ENCODE results near the gene ZNF462. TPM values are rescaled to one million over a fixed set of nuclear protein-coding genes. Genes with fewer than 3 reads are reported as not detected.
"Not testable (repeated sequence)": the region's sequence is repeated elsewhere in the genome, so short reads cannot be mapped to it uniquely, and the experiment has no call there.

Gene ZNF462
- total RNA-seq, 1 donor from 2014 or later: 25.9 TPM

GRCh38 chr9:106889061-106889590 lies 26.2 kb downstream of the ZNF462 start:
- peak; percentile 2 for ATAC-seq

- no peak for ATAC-seq
Measured at GRCh38 chr9:106890608-106891007, 27.6 kb downstream of the ZNF462 start.

- ATAC-seq: no peak
Measured at GRCh38 chr9:106891286-106891685, 28.3 kb downstream of the ZNF462 start.

- ATAC-seq: peak; percentile 99
Measured at GRCh38 chr9:106892632-106893031, 29.7 kb downstream of the ZNF462 start.

GRCh38 chr9:106893088-106893487 lies 30.1 kb downstream of the ZNF462 start:
- ATAC-seq: peak; percentile 80

GRCh38 chr9:106896695-106897094 lies 33.7 kb downstream of the ZNF462 start:
- ATAC-seq: no peak

- no peak for ATAC-seq
Measured at GRCh38 chr9:106897236-106897635, 34.3 kb downstream of the ZNF462 start.

- no peak for ATAC-seq
Measured at GRCh38 chr9:106897751-106898150, 34.8 kb downstream of the ZNF462 start.

- not testable (repeated sequence) for ATAC-seq
Measured at GRCh38 chr9:106900523-106900922, 37.6 kb downstream of the ZNF462 start.

GRCh38 chr9:106906129-106906528 lies 43.2 kb downstream of the ZNF462 start:
- ATAC-seq: no peak

- no peak for ATAC-seq
Measured at GRCh38 chr9:106911951-106912350, 49.0 kb downstream of the ZNF462 start.

GRCh38 chr9:106913276-106913675 lies 50.3 kb downstream of the ZNF462 start:
- no peak for ATAC-seq

GRCh38 chr9:106915851-106916250 lies 52.9 kb downstream of the ZNF462 start:
- ATAC-seq: no peak

- peak; percentile 84 for ATAC-seq
Measured at GRCh38 chr9:106916466-106917235, 53.7 kb downstream of the ZNF462 start.

- no peak for ATAC-seq
Measured at GRCh38 chr9:106918825-106919509, 56.0 kb downstream of the ZNF462 start.

GRCh38 chr9:106920091-106920490 lies 57.1 kb downstream of the ZNF462 start:
- ATAC-seq: no peak

- ATAC-seq: peak; percentile 86
Measured at GRCh38 chr9:106920701-106921283, 57.8 kb downstream of the ZNF462 start.

- peak; percentile 28 for ATAC-seq
Measured at GRCh38 chr9:106921341-106921899, 58.5 kb downstream of the ZNF462 start.

- ATAC-seq: no peak
Measured at GRCh38 chr9:106922026-106922425, 59.1 kb downstream of the ZNF462 start.

- no peak for ATAC-seq
Measured at GRCh38 chr9:106925392-106925791, 62.4 kb downstream of the ZNF462 start.

GRCh38 chr9:106927916-106928315 lies 65.0 kb downstream of the ZNF462 start:
- ATAC-seq: no peak

GRCh38 chr9:106928350-106928749 lies 65.4 kb downstream of the ZNF462 start:
- no peak for ATAC-seq
